Measurements from ENCODE around the gene CSH2. TPM values are rescaled to one million over a fixed set of nuclear protein-coding genes. Genes with fewer than 3 reads are reported as not detected.

Gene CSH2
- total and polyA plus RNA-seq, 2 of the 13 experiments (the other 11 are each of a cell fraction or from before 2014, with no cell fraction given) = not detected

- TF ChIP-seq CENPBD1 (CRISPR knock-in tag; IDR thresholded peaks at IDR 0.05; ENCODE audit: borderline replicate concordance, low read depth) (no peak; the same call in 1 of the 2 replicates), TAF15 (IDR thresholded peaks at IDR 0.05; ENCODE audit: low read depth, low read length, poor library complexity, severe bottlenecking) (no peak), ARNT2 (CRISPR knock-in tag; IDR thresholded peaks at IDR 0.05; ENCODE audit: low read depth) (0 out of 2 replicates have a peak, but pooled peaks have one; percentile 5), ZNF770 (CRISPR knock-in tag; IDR thresholded peaks at IDR 0.05) (no peak), HNF4G (IDR thresholded peaks at IDR 0.05; ENCODE audit: borderline replicate concordance, low read depth, low read length) (no peak), HNF4G (CRISPR knock-in tag; IDR thresholded peaks at IDR 0.05; ENCODE audit: borderline replicate concordance, low read depth) (no peak), PTBP1 (IDR thresholded peaks at IDR 0.05; ENCODE audit: low read depth, low read length, poor library complexity, severe bottlenecking) (no peak), EZH2 (conservative IDR thresholded peaks at IDR 0.05; ENCODE audit: low read depth, low read length) (no peak), TP53 (CRISPR knock-in tag; conservative IDR thresholded peaks at IDR 0.05) (peak; percentile 28; the same call in 1 of the 2 replicates), AKAP8 (CRISPR knock-in tag; IDR thresholded peaks at IDR 0.05) (no peak), ZBTB37 (CRISPR knock-in tag; IDR thresholded peaks at IDR 0.05) (0 out of 2 replicates have a peak, but pooled peaks have one; percentile 35), ZNF282 (IDR thresholded peaks at IDR 0.05; ENCODE audit: partially characterized antibody) (no peak), ETV6 (CRISPR knock-in tag; conservative IDR thresholded peaks at IDR 0.05) (no peak), DBP (CRISPR knock-in tag; IDR thresholded peaks at IDR 0.05; ENCODE audit: not compliant biosample characterization) (no peak), HOMEZ (CRISPR knock-in tag; IDR thresholded peaks at IDR 0.05; ENCODE audit: low read depth) (no peak), ZNF816 (CRISPR knock-in tag; IDR thresholded peaks at IDR 0.05; ENCODE audit: borderline replicate concordance) (no peak), GATA4 (IDR thresholded peaks at IDR 0.05; ENCODE audit: borderline replicate concordance, low read depth) (no peak), SAP130 (CRISPR knock-in tag; IDR thresholded peaks at IDR 0.05; ENCODE audit: low read depth) (no peak), CREB1 (IDR thresholded peaks at IDR 0.05) (no peak), CREB1 (CRISPR knock-in tag; IDR thresholded peaks at IDR 0.05) (no peak), ZNF350 (CRISPR knock-in tag; IDR thresholded peaks at IDR 0.05; ENCODE audit: borderline replicate concordance, low read depth) (no peak; the same call in 1 of the 2 replicates), THAP8 (CRISPR knock-in tag; IDR thresholded peaks at IDR 0.05; ENCODE audit: borderline replicate concordance) (no peak; the same call in 1 of the 2 replicates), CBX5 (CRISPR knock-in tag; IDR thresholded peaks at IDR 0.05; ENCODE audit: borderline replicate concordance) (no peak)
Measured at GRCh38 chr17:63827801-63828221, 45.7 kb downstream of the CSH2 start (continued).
